Measurements from ENCODE around the gene TPRG1L. TPM values are rescaled to one million over a fixed set of nuclear protein-coding genes. Genes with fewer than 3 reads are reported as not detected.

The TPRG1L gene
- total and polyA plus RNA-seq, 4 donors: 24.1 to 46.6 (median 32.9) TPM

DNA sequence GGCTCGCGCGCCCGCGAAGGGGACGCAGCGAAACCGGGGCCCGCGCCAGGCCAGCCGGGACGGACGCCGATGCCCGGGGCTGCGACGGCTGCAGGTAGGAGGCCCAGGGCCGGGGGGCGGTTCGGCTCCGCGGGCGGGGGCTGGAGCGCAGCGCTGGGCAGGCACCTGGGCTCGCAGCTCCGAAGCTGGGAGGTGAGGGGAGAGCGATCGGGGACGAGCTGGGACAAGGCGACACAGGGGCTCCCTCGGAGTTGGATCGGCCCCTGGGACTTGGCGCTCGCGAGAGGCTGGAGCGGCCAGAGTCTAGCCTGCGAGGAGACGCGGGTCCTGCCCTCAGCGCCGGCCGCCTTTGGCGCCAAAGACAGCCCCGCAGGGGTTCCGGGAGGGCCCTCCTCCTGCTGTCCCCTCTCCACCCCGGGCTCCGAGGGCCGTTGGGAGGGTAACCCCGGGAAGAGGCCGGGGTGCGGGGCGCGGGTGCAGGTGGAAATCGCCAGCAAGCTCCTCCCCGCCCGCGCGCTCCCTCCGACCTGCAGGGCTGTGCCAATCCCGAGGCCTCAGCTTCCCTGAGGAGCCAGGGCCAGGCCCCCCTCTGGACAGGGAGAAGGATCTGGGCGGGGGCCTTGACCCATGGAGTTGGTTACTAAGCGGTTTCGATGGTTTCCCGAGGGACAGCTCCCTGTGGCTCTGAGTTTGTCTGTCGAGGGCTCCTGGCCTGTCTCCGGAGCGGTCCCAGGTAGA, 27.9 kb downstream of the TPRG1L start:
- H3K4me3 ChIP-seq: no peak overlapping the region
- no peaks in the 10 kb centered on the region for H3K36me3 ChIP-seq (ENCODE audit: control insufficient read depth in 4 of 4, insufficient read depth in 4 of 4, low read length in 4 of 4)
- ATAC-seq (ENCODE audit: insufficient read depth, low FRiP score): no peak
- peaks cover 16 to 57% (median 25%) of the 10 kb centered on the region in 3 donors for H3K27me3 ChIP-seq (ENCODE audit: control insufficient read depth in 3 of 3, insufficient read depth in 3 of 3, low read length in 2 of 3)
- 4% methylated on average over 31 to 68 of the region's 68 CpGs for WGBS, 2 donors
- H3K9me3 ChIP-seq (ENCODE audit: control insufficient read depth in 4 of 4, insufficient read depth in 3 of 4, low read length in 3 of 4): peaks cover 0 to 2% (median 0%) of the 10 kb centered on the region in 4 donors
- H3K9ac ChIP-seq (ENCODE audit: insufficient read depth in 1 of 2, low read length in 2 of 2): no peak overlapping the region
- H3K4me1 ChIP-seq (ENCODE audit: control insufficient read depth in 5 of 5, insufficient read depth in 5 of 5, low read length in 5 of 5): peaks cover 0 to 21% (median 6%) of the 10 kb centered on the region in 5 donors
- TF ChIP-seq, protein P1, sequence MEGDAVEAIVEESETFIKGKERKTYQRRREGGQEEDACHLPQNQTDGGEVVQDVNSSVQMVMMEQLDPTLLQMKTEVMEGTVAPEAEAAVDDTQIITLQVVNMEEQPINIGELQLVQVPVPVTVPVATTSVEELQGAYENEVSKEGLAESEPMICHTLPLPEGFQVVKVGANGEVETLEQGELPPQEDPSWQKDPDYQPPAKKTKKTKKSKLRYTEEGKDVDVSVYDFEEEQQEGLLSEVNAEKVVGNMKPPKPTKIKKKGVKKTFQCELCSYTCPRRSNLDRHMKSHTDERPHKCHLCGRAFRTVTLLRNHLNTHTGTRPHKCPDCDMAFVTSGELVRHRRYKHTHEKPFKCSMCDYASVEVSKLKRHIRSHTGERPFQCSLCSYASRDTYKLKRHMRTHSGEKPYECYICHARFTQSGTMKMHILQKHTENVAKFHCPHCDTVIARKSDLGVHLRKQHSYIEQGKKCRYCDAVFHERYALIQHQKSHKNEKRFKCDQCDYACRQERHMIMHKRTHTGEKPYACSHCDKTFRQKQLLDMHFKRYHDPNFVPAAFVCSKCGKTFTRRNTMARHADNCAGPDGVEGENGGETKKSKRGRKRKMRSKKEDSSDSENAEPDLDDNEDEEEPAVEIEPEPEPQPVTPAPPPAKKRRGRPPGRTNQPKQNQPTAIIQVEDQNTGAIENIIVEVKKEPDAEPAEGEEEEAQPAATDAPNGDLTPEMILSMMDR (IDR thresholded peaks at IDR 0.05; ENCODE audit: control extremely low read depth, extremely low read depth): no peak
- H3K27ac ChIP-seq (ENCODE audit: low read depth in 1 of 2, low read length in 1 of 2): no peak overlapping the region
- DNase-seq: no peak

DNA sequence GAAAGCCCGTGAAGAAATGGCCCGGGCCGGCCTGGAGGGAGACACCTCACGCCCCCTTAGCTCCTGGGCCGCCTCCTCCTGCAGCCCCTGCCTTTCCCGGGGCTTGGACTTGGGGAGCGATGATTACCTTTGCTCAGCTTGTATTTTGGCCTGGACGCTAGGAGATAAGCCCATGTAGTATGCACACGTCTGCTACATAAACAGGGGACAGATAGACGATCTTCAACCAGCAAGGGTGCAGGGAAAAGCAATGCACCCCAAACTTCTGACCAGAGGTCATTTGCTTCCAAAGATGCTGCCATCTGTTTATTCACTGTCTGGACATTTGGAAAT, 28.4 kb downstream of the TPRG1L start:
- peaks cover 16 to 60% (median 25%) of the 10 kb centered on the region in 3 donors for H3K27me3 ChIP-seq (ENCODE audit: control insufficient read depth in 3 of 3, insufficient read depth in 3 of 3, low read length in 2 of 3)

DNA sequence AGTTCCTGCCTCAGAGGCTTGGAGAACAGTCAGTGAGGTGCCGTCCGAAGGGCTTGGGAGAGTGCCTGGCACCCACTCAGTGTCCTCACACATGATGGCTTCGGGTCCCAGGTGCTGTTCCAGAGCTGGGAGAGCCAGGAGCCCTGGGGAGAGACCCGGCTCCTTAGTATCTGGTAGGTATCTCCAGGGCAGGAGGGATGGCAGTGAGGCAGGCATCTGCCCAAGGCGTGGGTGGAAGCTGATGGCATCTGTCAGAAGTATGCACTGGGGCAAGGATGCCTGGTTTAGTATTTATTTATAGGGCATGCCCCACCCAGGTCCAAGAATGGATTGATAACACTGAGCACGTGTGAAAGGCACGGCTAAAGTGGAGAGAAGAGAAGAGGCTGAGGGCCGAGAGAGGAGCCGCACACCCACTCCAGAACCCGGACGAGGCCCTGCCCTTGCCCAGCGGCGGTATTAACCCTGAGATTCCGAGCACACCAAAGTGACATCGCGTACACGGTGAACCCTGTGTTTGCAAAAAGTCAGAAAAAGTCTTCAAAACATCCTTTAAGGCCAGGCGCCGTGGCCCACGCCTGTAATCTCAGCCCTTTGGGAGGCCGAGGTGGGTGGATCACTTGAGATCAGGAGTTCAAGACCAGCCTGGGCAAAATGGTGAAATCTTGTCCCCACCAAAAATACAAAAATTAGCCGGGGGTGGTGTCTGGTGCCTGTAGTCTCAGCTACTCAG, 29.9 kb downstream of the TPRG1L start:
- Histone ChIP-seq H3K27ac (ENCODE audit: low read depth in 1 of 2, low read length in 1 of 2) (no peak overlapping the region), H3K4me1 (ENCODE audit: control insufficient read depth in 5 of 5, insufficient read depth in 5 of 5, low read length in 5 of 5) (peaks cover 0 to 18% (median 0%) of the 10 kb centered on the region in 5 donors), H3K36me3 (ENCODE audit: control insufficient read depth in 4 of 4, insufficient read depth in 4 of 4, low read length in 4 of 4) (no peaks in the 10 kb centered on the region), H3K27me3 (ENCODE audit: control insufficient read depth in 3 of 3, insufficient read depth in 3 of 3, low read length in 2 of 3) (peaks cover 16 to 60% (median 25%) of the 10 kb centered on the region in 3 donors), H3K9ac (ENCODE audit: insufficient read depth in 1 of 2, low read length in 2 of 2) (no peak overlapping the region), H3K9me3 (ENCODE audit: control insufficient read depth in 4 of 4, insufficient read depth in 3 of 4, low read length in 3 of 4) (peaks cover 0 to 4% (median 0%) of the 10 kb centered on the region in 4 donors), H3K4me3 (no peak overlapping the region)
- ATAC-seq (ENCODE audit: insufficient read depth, low FRiP score) (no peak), DNase-seq (no peak)
- WGBS, 2 donors: 84 to 86% methylated on average over 22 of the region's 22 CpGs
- TF ChIP-seq, protein P1 (IDR thresholded peaks at IDR 0.05; ENCODE audit: control extremely low read depth, extremely low read depth): no peak

More for the DNA sequence above, 28.4 kb downstream of the TPRG1L start:
- ATAC-seq (ENCODE audit: insufficient read depth, low FRiP score): no peak
- Histone ChIP-seq H3K4me1 (ENCODE audit: control insufficient read depth in 5 of 5, insufficient read depth in 5 of 5, low read length in 5 of 5) (peaks cover 0 to 21% (median 6%) of the 10 kb centered on the region in 5 donors), H3K9me3 (ENCODE audit: control insufficient read depth in 4 of 4, insufficient read depth in 3 of 4, low read length in 3 of 4) (peaks cover 0 to 4% (median 0%) of the 10 kb centered on the region in 4 donors), H3K27ac (ENCODE audit: low read depth in 1 of 2, low read length in 1 of 2) (no peak overlapping the region), H3K36me3 (ENCODE audit: control insufficient read depth in 4 of 4, insufficient read depth in 4 of 4, low read length in 4 of 4) (no peaks in the 10 kb centered on the region), H3K4me3 (no peak overlapping the region), H3K9ac (ENCODE audit: insufficient read depth in 1 of 2, low read length in 2 of 2) (no peak overlapping the region)
- DNase-seq: no peak
- TF ChIP-seq, protein P1 (IDR thresholded peaks at IDR 0.05; ENCODE audit: control extremely low read depth, extremely low read depth): no peak
- WGBS, 2 donors: 27 to 35% methylated on average over 10 of the region's 10 CpGs
